HEK293 (cell line): ENCODE measurements around the gene PTGES.
A peak's percentile ranks its signal among the peaks of the same experiment; 100 is the strongest.

Experiments used
- BCL6B ChIP-seq: fragments of 450-650 bp; formaldehyde crosslinking; IDR thresholded peaks from 2 replicates; pipeline ENCODE4 v1.5.1; 2017; ENCODE audit warnings: missing biosample characterization, missing genetic modification characterization
- KLF16 ChIP-seq: fragments of 450-650 bp; formaldehyde crosslinking; IDR thresholded peaks from 2 replicates; pipeline ENCODE4 v1.5.1; 2017; ENCODE audit warnings: missing biosample characterization, missing genetic modification characterization
- KLF8 ChIP-seq: fragments of 450-650 bp; formaldehyde crosslinking; IDR thresholded peaks from 2 replicates; pipeline ENCODE4 v1.5.1; 2016; ENCODE audit warnings: missing biosample characterization, missing genetic modification characterization
- PRDM6 ChIP-seq: fragments of 450-650 bp; formaldehyde crosslinking; IDR thresholded peaks from 2 replicates; pipeline ENCODE4 v1.5.1; 2017; ENCODE audit warnings: missing biosample characterization, missing genetic modification characterization
- SCRT1 ChIP-seq: fragments of 450-650 bp; formaldehyde crosslinking; IDR thresholded peaks from 2 replicates; pipeline ENCODE4 v1.5.1; 2016; ENCODE audit warnings: missing biosample characterization, missing genetic modification characterization, borderline replicate concordance
- SP2 ChIP-seq: fragments of 450-650 bp; formaldehyde crosslinking; IDR thresholded peaks from 2 replicates; pipeline ENCODE4 v1.5.1; 2016; ENCODE audit warnings: missing biosample characterization, missing genetic modification characterization
- TCF7L2 ChIP-seq: IDR thresholded peaks from 2 replicates; pipeline ENCODE4 v1.6.1; 2011; ENCODE audit warnings: low read depth, mild to moderate bottlenecking, inconsistent platforms, low read length, moderate library complexity, borderline replicate concordance
- ZEB2 ChIP-seq: fragments of 450-650 bp; formaldehyde crosslinking; IDR thresholded peaks from 2 replicates; pipeline ENCODE4 v1.5.1; 2016; ENCODE audit warnings: missing biosample characterization, missing genetic modification characterization
- ZNF112 ChIP-seq: fragments of 450-650 bp; formaldehyde crosslinking; IDR thresholded peaks from 2 replicates; pipeline ENCODE4 v1.5.0; 2017; ENCODE audit warnings: missing biosample characterization, missing genetic modification characterization
- ZNF132 ChIP-seq: fragments of 450-650 bp; formaldehyde crosslinking; IDR thresholded peaks from 2 replicates; pipeline ENCODE4 v1.5.1; 2017; ENCODE audit warnings: missing biosample characterization, missing genetic modification characterization, borderline replicate concordance
- ZNF169 ChIP-seq: fragments of 450-650 bp; formaldehyde crosslinking; IDR thresholded peaks from 2 replicates; pipeline ENCODE4 v1.5.1; 2016; ENCODE audit warnings: missing biosample characterization, missing genetic modification characterization
- ZNF2 ChIP-seq: fragments of 450-650 bp; formaldehyde crosslinking; IDR thresholded peaks from 2 replicates; pipeline ENCODE4 v1.5.1; 2016; ENCODE audit warnings: missing biosample characterization, missing genetic modification characterization
- ZNF24 ChIP-seq: fragments of 450-650 bp; formaldehyde crosslinking; IDR thresholded peaks from 2 replicates; pipeline ENCODE4 v1.5.1; 2016; ENCODE audit warnings: missing biosample characterization, missing genetic modification characterization
- ZNF292 ChIP-seq: fragments of 450-650 bp; formaldehyde crosslinking; IDR thresholded peaks from 2 replicates; pipeline ENCODE4 v1.5.1; 2016; ENCODE audit warnings: low read depth, missing biosample characterization, missing genetic modification characterization, borderline replicate concordance
- ZNF350 ChIP-seq: fragments of 450-650 bp; formaldehyde crosslinking; IDR thresholded peaks from 2 replicates; pipeline ENCODE4 v1.5.0; 2017; ENCODE audit warnings: missing biosample characterization, mild to moderate bottlenecking, missing genetic modification characterization
- ZNF391 ChIP-seq: fragments of 450-650 bp; formaldehyde crosslinking; IDR thresholded peaks from 2 replicates; pipeline ENCODE4 v1.5.1; 2016; ENCODE audit warnings: low read depth, missing biosample characterization, missing genetic modification characterization, borderline replicate concordance
- ZNF473 ChIP-seq: fragments of 450-650 bp; formaldehyde crosslinking; IDR thresholded peaks from 2 replicates; pipeline ENCODE4 v1.5.1; 2017; ENCODE audit warnings: missing biosample characterization, missing genetic modification characterization
- ZNF571 ChIP-seq: fragments of 450-650 bp; formaldehyde crosslinking; IDR thresholded peaks from 2 replicates; pipeline ENCODE4 v1.5.0; 2017; ENCODE audit warnings: missing biosample characterization, missing genetic modification characterization
- ZNF580 ChIP-seq: fragments of 450-650 bp; formaldehyde crosslinking; IDR thresholded peaks from 2 replicates; pipeline ENCODE4 v1.5.1; 2016; ENCODE audit warnings: missing biosample characterization, missing genetic modification characterization
- ZNF596 ChIP-seq: fragments of 450-650 bp; IDR thresholded peaks from 2 replicates; pipeline ENCODE4 v1.5.0; 2018; ENCODE audit warnings: missing biosample characterization, mild to moderate bottlenecking, missing genetic modification characterization, moderate library complexity
- ZNF626 ChIP-seq: fragments of 450-650 bp; sonication (Bioruptor Pico); formaldehyde crosslinking; IDR thresholded peaks from 2 replicates; pipeline ENCODE4 v1.5.1; 2018; ENCODE audit warnings: missing biosample characterization, missing genetic modification characterization, inconsistent platforms
- ZNF692 ChIP-seq: fragments of 450-650 bp; formaldehyde crosslinking; IDR thresholded peaks from 2 replicates; pipeline ENCODE4 v1.5.1; 2016; ENCODE audit warnings: missing biosample characterization, missing genetic modification characterization
- ZNF776 ChIP-seq: fragments of 450-650 bp; formaldehyde crosslinking; IDR thresholded peaks from 2 replicates; pipeline ENCODE4 v1.5.0; 2017; ENCODE audit warnings: missing biosample characterization, missing genetic modification characterization, borderline replicate concordance
- ZSCAN4 ChIP-seq: fragments of 450-650 bp; formaldehyde crosslinking; IDR thresholded peaks from 2 replicates; pipeline ENCODE4 v1.5.1; 2017; ENCODE audit warnings: missing biosample characterization, missing genetic modification characterization
- ZXDB ChIP-seq: fragments of 450-650 bp; formaldehyde crosslinking; IDR thresholded peaks from 2 replicates; pipeline ENCODE4 v1.5.1; 2016; ENCODE audit warnings: missing biosample characterization, missing genetic modification characterization
- TF ChIP-seq, protein P1 (sequence below): fragments of 450-650 bp; formaldehyde crosslinking; IDR thresholded peaks from 2 replicates; pipeline ENCODE4; 2016; ENCODE audit warnings: missing biosample characterization, missing genetic modification characterization
- TF ChIP-seq, protein P2 (sequence below): fragments of 450-650 bp; formaldehyde crosslinking; IDR thresholded peaks from 2 replicates; pipeline ENCODE4 v1.5.1; 2016; ENCODE audit warnings: missing biosample characterization, missing genetic modification characterization, low read depth
- TF ChIP-seq, protein P3 (sequence below): sonication (generic); formaldehyde crosslinking; IDR thresholded peaks from 2 replicates; pipeline ENCODE4 v1.8.1; 2022; ENCODE audit warnings: mild to moderate bottlenecking, moderate library complexity, missing genetic modification reagents

PTGES gene

GRCh38 chr9:129726322-129727160, 26.3 kb downstream of the PTGES start (continued):
- TF ChIP-seq, protein P1, sequence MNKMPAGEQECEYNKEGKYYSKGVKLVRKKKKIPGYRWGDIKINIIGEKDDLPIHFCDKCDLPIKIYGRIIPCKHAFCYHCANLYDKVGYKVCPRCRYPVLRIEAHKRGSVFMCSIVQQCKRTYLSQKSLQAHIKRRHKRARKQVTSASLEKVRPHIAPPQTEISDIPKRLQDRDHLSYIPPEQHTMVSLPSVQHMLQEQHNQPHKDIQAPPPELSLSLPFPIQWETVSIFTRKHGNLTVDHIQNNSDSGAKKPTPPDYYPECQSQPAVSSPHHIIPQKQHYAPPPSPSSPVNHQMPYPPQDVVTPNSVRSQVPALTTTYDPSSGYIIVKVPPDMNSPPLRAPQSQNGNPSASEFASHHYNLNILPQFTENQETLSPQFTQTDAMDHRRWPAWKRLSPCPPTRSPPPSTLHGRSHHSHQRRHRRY (tag by site-specific recombination), result no peak
- TF ChIP-seq KLF16 (no peak), ZNF292 (tag by site-specific recombination) (no peak), ZNF596 (tag by site-specific recombination) (no peak), ZNF473 (tag by site-specific recombination) (no peak), ZEB2 (tag by site-specific recombination) (0 out of 2 replicates have a peak, but pooled peaks have one; percentile 18), BCL6B (tag by site-specific recombination) (no peak), ZNF169 (tag by site-specific recombination) (no peak), ZNF692 (tag by site-specific recombination) (no peak), SP2 (tag by site-specific recombination) (no peak), ZNF132 (tag by site-specific recombination) (no peak), ZNF776 (tag by site-specific recombination) (no peak), ZNF626 (no peak), ZNF350 (tag by site-specific recombination) (no peak), ZNF112 (tag by site-specific recombination) (no peak), ZNF2 (peak; percentile 90), ZXDB (tag by site-specific recombination) (no peak), ZNF580 (no peak), ZNF571 (tag by site-specific recombination) (no peak), ZNF391 (no peak), SCRT1 (tag by site-specific recombination) (no peak), PRDM6 (tag by site-specific recombination) (no peak), ZNF24 (no peak), TCF7L2 (no peak; the same call in 1 of the 2 replicates), ZSCAN4 (tag by site-specific recombination) (no peak), KLF8 (tag by site-specific recombination) (peak; percentile 28; the same call in 1 of the 2 replicates)
- TF ChIP-seq, protein P2, sequence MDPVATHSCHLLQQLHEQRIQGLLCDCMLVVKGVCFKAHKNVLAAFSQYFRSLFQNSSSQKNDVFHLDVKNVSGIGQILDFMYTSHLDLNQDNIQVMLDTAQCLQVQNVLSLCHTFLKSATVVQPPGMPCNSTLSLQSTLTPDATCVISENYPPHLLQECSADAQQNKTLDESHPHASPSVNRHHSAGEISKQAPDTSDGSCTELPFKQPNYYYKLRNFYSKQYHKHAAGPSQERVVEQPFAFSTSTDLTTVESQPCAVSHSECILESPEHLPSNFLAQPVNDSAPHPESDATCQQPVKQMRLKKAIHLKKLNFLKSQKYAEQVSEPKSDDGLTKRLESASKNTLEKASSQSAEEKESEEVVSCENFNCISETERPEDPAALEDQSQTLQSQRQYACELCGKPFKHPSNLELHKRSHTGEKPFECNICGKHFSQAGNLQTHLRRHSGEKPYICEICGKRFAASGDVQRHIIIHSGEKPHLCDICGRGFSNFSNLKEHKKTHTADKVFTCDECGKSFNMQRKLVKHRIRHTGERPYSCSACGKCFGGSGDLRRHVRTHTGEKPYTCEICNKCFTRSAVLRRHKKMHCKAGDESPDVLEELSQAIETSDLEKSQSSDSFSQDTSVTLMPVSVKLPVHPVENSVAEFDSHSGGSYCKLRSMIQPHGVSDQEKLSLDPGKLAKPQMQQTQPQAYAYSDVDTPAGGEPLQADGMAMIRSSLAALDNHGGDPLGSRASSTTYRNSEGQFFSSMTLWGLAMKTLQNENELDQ (tag by site-specific recombination), result no peak
- TF ChIP-seq, protein P3, sequence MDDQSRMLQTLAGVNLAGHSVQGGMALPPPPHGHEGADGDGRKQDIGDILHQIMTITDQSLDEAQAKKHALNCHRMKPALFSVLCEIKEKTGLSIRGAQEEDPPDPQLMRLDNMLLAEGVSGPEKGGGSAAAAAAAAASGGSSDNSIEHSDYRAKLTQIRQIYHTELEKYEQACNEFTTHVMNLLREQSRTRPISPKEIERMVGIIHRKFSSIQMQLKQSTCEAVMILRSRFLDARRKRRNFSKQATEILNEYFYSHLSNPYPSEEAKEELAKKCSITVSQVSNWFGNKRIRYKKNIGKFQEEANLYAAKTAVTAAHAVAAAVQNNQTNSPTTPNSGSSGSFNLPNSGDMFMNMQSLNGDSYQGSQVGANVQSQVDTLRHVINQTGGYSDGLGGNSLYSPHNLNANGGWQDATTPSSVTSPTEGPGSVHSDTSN (CRISPR knock-in tag), result no peak
